OCI-LY7 (cell line): Measurements from ENCODE around the gene ETS2. TPM values are rescaled to one million over a fixed set of nuclear protein-coding genes. Genes with fewer than 3 reads are reported as not detected.
"Not testable (repeated sequence)": the region's sequence is repeated elsewhere in the genome, so short reads cannot be mapped to it uniquely, and the experiment has no call there.

Experiments
- BruUV-seq: library from RNA; stranded (reverse); fragments of 400-500 nt; replicated peaks from 2 replicates; lab custom pipeline; 2021; lab: Mats Ljungman, UMichigan
- CTCF ChIA-PET: fragments of 300-600 bp; sonication (Branson Sonifier 250); formaldehyde crosslinking; loops from one replicate; lab custom pipeline; 2022; ENCODE audit warnings: antibody characterized with exemption; ENCODE audit not compliant: unreplicated experiment; lab: Charles Lee
- POLR2A ChIA-PET: fragments of 300-600 bp; sonication (Branson Sonifier 250); formaldehyde crosslinking; loops from one replicate; lab custom pipeline; 2022; ENCODE audit warnings: antibody characterized with exemption; lab: Charles Lee
- DNase-seq: peaks from one replicate; pipeline ENCODE4 v3.0.0-alpha.2; 2015; ENCODE audit warnings: low spot score
- H2AFZ ChIP-seq: fragments of 200-600 bp; sonication (generic), shearing (Covaris generic); 2 replicates; pipeline ENCODE4 v1.6.1; 2014; ENCODE audit warnings: mild to moderate bottlenecking, antibody characterized with exemption, low read length, moderate library complexity
- H3K27ac ChIP-seq: fragments of 200-600 bp; sonication (generic); 2 replicates; pipeline ENCODE4 v1.5.1; 2014; ENCODE audit warnings: mixed run types, low read depth, mild to moderate bottlenecking, moderate library complexity, low read length, inconsistent platforms; ENCODE audit not compliant: poor library complexity, severe bottlenecking
- H3K36me3 ChIP-seq: fragments of 200-600 bp; sonication (generic); 2 replicates; pipeline ENCODE4 v1.6.1; 2014; ENCODE audit warnings: mild to moderate bottlenecking, antibody characterized with exemption, low read length, moderate library complexity, mixed read lengths; ENCODE audit not compliant: insufficient read depth
- H3K4me1 ChIP-seq: fragments of 200-600 bp; sonication (generic); 2 replicates; pipeline ENCODE4 v1.5.1; 2014; ENCODE audit warnings: mild to moderate bottlenecking, low read length; ENCODE audit not compliant: insufficient read depth, poor library complexity, severe bottlenecking
- H3K4me2 ChIP-seq: fragments of 200-600 bp; sonication (generic); 2 replicates; pipeline ENCODE4 v1.6.1; 2014; ENCODE audit warnings: mild to moderate bottlenecking, low read length
- H3K4me3 ChIP-seq: fragments of 200-600 bp; sonication (generic); 2 replicates; pipeline ENCODE4 v1.5.1; 2014; ENCODE audit warnings: mild to moderate bottlenecking, low read depth, low read length; ENCODE audit not compliant: poor library complexity, severe bottlenecking
- H3K79me2 ChIP-seq: fragments of 200-600 bp; sonication (generic); 2 replicates; pipeline ENCODE4 v1.6.1; 2016; ENCODE audit warnings: low read depth, mild to moderate bottlenecking, low read length, moderate library complexity, mixed read lengths; ENCODE audit not compliant: insufficient read depth
- H3K9me2 ChIP-seq: fragments of 200-600 bp; sonication (generic); 2 replicates; pipeline ENCODE4 v1.6.1; 2016; ENCODE audit warnings: mild to moderate bottlenecking, low read length, mixed read lengths; ENCODE audit not compliant: insufficient read depth
- H3K9me3 ChIP-seq: fragments of 200-600 bp; sonication (generic); 2 replicates; pipeline ENCODE4 v1.6.1; 2014; ENCODE audit warnings: mild to moderate bottlenecking, mixed run types, low read length, mixed read lengths
- H4K20me1 ChIP-seq: fragments of 200-600 bp; sonication (generic); 2 replicates; pipeline ENCODE4 v1.6.1; 2014; ENCODE audit warnings: mild to moderate bottlenecking, antibody characterized with exemption, low read length, moderate library complexity, mixed read lengths; ENCODE audit not compliant: insufficient read depth
- CTCF ChIP-seq: fragments of 200-600 bp; sonication (generic); conservative IDR thresholded peaks from 2 replicates; pipeline ENCODE4 v1.5.1; 2014; ENCODE audit warnings: mild to moderate bottlenecking, antibody characterized with exemption, low read length, moderate library complexity, mixed read lengths
- EZH2phosphoT487 ChIP-seq: fragments of 200-600 bp; sonication (generic); IDR thresholded peaks from 2 replicates; pipeline ENCODE4 v1.6.1; 2018; ENCODE audit warnings: low read depth, borderline replicate concordance, mild to moderate bottlenecking, mixed run types, antibody characterized with exemption, low read length, moderate library complexity, mixed read lengths
- intact Hi-C: fragments of 100-400 bp; cut with micrococcal nuclease; formaldehyde crosslinking; loops from one replicate; pipeline ENCODE4 v1.10.0; 2022; ENCODE audit not compliant: unreplicated experiment
- total RNA-seq, 2 experiments: library from RNA; depleted of rRNA in 1 of 2; stranded (reverse); fragments of >200 nt in 1 of 2; shearing (Covaris generic) in 1 of 2; gene quantifications; 2 replicates each; pipeline ENCODE4 v1.2.3, GENCODE V29; 2014 to 2022

Gene ETS2
- total RNA-seq, 2 experiments from 2014 or later: 9.8 to 24.1 TPM

- CTCF ChIA-PET: no interaction called here
Measured at GRCh38 chr21:38825269-38825668, 19.5 kb downstream of the ETS2 start.

GRCh38 chr21:38825921-38826320, 20.2 kb downstream of the ETS2 start:
- TF ChIP-seq CTCF (no peak), EZH2phosphoT487 (no peak)
- no peaks in the 10 kb centered on the region for H3K9me2 ChIP-seq
- ChIA-PET POLR2A (no interaction called here), CTCF (no interaction called here)
- peaks cover 4% of the 10 kb centered on the region for H3K4me1 ChIP-seq
- no peaks in the 10 kb centered on the region for H3K79me2 ChIP-seq
- DNase-seq: no peak
- H3K27ac ChIP-seq: no peak overlapping the region
- H3K4me3 ChIP-seq: no peak overlapping the region
- no peak overlapping the region for H3K4me2 ChIP-seq
- intact Hi-C loops: no loop called here
- BruUV-seq: no TSS peak
- no peak overlapping the region for H2AFZ ChIP-seq
- H3K36me3 ChIP-seq: peaks cover 45% of the 10 kb centered on the region
- peaks cover 17% of the 10 kb centered on the region for H3K9me3 ChIP-seq
- no peaks in the 10 kb centered on the region for H4K20me1 ChIP-seq

More at GRCh38 chr21:38825269-38825668, 19.5 kb downstream of the ETS2 start:
- TF ChIP-seq CTCF: no peak
- no peak for TF ChIP-seq EZH2phosphoT487
- H3K4me3 ChIP-seq: no peak overlapping the region
- H3K36me3 ChIP-seq: peaks cover 51% of the 10 kb centered on the region
- no TSS peak for BruUV-seq
- DNase-seq: no peak
- no peaks in the 10 kb centered on the region for H4K20me1 ChIP-seq
- H2AFZ ChIP-seq: no peak overlapping the region
- peaks cover 17% of the 10 kb centered on the region for H3K9me3 ChIP-seq
- no peak overlapping the region for H3K27ac ChIP-seq
- H3K4me1 ChIP-seq: no peaks in the 10 kb centered on the region
- no peaks in the 10 kb centered on the region for H3K9me2 ChIP-seq
- no peak overlapping the region for H3K4me2 ChIP-seq
- H3K79me2 ChIP-seq: no peaks in the 10 kb centered on the region
- intact Hi-C loops: no loop called here
- POLR2A ChIA-PET: no interaction called here

- H4K20me1 ChIP-seq, H3K4me3 ChIP-seq, H3K79me2 ChIP-seq, H3K9me2 ChIP-seq, POLR2A ChIA-PET, DNase-seq, H3K4me2 ChIP-seq, H3K27ac ChIP-seq, CTCF ChIA-PET, BruUV-seq, H2AFZ ChIP-seq, intact Hi-C loops: not testable (repeated sequence)
- Histone ChIP-seq H3K9me3 (peaks cover 17% of the 10 kb centered on the region), H3K4me1 (peaks cover 19% of the 10 kb centered on the region), H3K36me3 (peaks cover 23% of the 10 kb centered on the region)
Measured at GRCh38 chr21:38828111-38828510, 22.4 kb downstream of the ETS2 start.
